Measurements from ENCODE around the gene MAST3. TPM values are rescaled to one million over a fixed set of nuclear protein-coding genes. Genes with fewer than 3 reads are reported as not detected.

The MAST3 gene
- total and polyA plus RNA-seq, 2 of the 13 experiments (the other 11 are each of a cell fraction or from before 2014, with no cell fraction given): 4.1 to 4.6 TPM

GRCh38 chr19:18120127-18120526 is 22.5 kb downstream of the MAST3 start:
- Histone ChIP-seq H3K79me2 (ENCODE audit: insufficient read depth, low read length) (peaks cover 16% of the 10 kb centered on the region), H4K20me1 (ENCODE audit: insufficient read depth, low read length) (no peaks in the 10 kb centered on the region), H3K9me3 (ENCODE audit: low read length) (no peaks in the 10 kb centered on the region), H3K36me3 (replicated peaks in 1 of 2; ENCODE audit: control insufficient read depth in 1 of 2, insufficient read depth in 2 of 2, low read length in 2 of 2) (peaks cover 11 to 38% of the 10 kb centered on the region in 2 experiments), H3K27ac (ENCODE audit: extremely low read length, insufficient read depth, low read length) (no peak overlapping the region), H3K4me3 (replicated peaks in 1 of 3; ENCODE audit: insufficient read depth in 1 of 3, low read depth in 2 of 3, low read length in 3 of 3) (no peak overlapping the region), H3K9ac (ENCODE audit: insufficient read depth, low read depth, low read length) (no peak overlapping the region), H3K4me1 (ENCODE audit: insufficient read depth, low read length) (peaks cover 23% of the 10 kb centered on the region), H3K4me2 (ENCODE audit: low read depth, low read length) (no peak overlapping the region), H3K27me3 (ENCODE audit: control insufficient read depth in 1 of 2, insufficient read depth in 2 of 2, low read length in 2 of 2) (no peaks in the 10 kb centered on the region), H2AFZ (ENCODE audit: low read length) (no peak overlapping the region)
- ChIA-PET POLR2A (no interaction called here), CTCF (ENCODE audit: low intra/inter-chr PET ratio, low total read pairs) (no interaction called here)
- BruUV-seq (replicated peaks): no TSS peak
- ATAC-seq: no peak
- WGBS (ENCODE audit: low lambda C conversion rate): 90% methylated on average over 1 of the region's 1 CpG
- intact Hi-C loops (cut with micrococcal nuclease; ENCODE audit: unreplicated experiment): no loop called here
- FAIRE-seq: no peak
- in situ Hi-C loops (cut with HindIII; ENCODE audit: extremely low pct_ligation_motif_present, low pct_unique_long_range_greater_than_20kb): no loop called here
- DNase-seq (ENCODE audit: low spot score): no peak
- no peak for TF ChIP-seq ATRX (CRISPR knock-in tag; IDR thresholded peaks at IDR 0.05; ENCODE audit: borderline replicate concordance)
- TF ChIP-seq DZIP1 (CRISPR knock-in tag; IDR thresholded peaks at IDR 0.05): no peak
- no peak for TF ChIP-seq EEA1 (CRISPR knock-in tag; IDR thresholded peaks at IDR 0.05; ENCODE audit: borderline replicate concordance)
- TF ChIP-seq ZNF326 (CRISPR knock-in tag; IDR thresholded peaks at IDR 0.05; ENCODE audit: borderline replicate concordance): no peak
- no peak for TF ChIP-seq KMT2B (CRISPR knock-in tag; IDR thresholded peaks at IDR 0.05)
- no peak for TF ChIP-seq NFKBIZ (CRISPR knock-in tag; IDR thresholded peaks at IDR 0.05)
- no peak for TF ChIP-seq ELF1 (CRISPR knock-in tag; IDR thresholded peaks at IDR 0.05)
- TF ChIP-seq HOXA9 (CRISPR knock-in tag; IDR thresholded peaks at IDR 0.05; ENCODE audit: borderline replicate concordance): no peak
- TF ChIP-seq TIGD3 (CRISPR knock-in tag; IDR thresholded peaks at IDR 0.05; ENCODE audit: borderline replicate concordance): no peak
- no peak for TF ChIP-seq MEIS2 (CRISPR knock-in tag; IDR thresholded peaks at IDR 0.05)
- no peak for TF ChIP-seq ZNF589 (CRISPR knock-in tag; conservative IDR thresholded peaks at IDR 0.05)
- no peak for TF ChIP-seq XBP1 (CRISPR knock-in tag; IDR thresholded peaks at IDR 0.05)
- no peak for TF ChIP-seq TEF (CRISPR knock-in tag; IDR thresholded peaks at IDR 0.05)
- no peak for TF ChIP-seq JUN (CRISPR knock-in tag; IDR thresholded peaks at IDR 0.05)
- no peak for TF ChIP-seq ZNF18 (CRISPR knock-in tag; IDR thresholded peaks at IDR 0.05; ENCODE audit: insufficient replicate concordance)

Data from HepG2 (cell line).